Activated CD8-positive, alpha-beta T cell treated with anti-CD3 and anti-CD28 coated beads for 36 hours (primary cell): Measurements from ENCODE around the gene CORO6. TPM values are rescaled to one million over a fixed set of nuclear protein-coding genes. Genes with fewer than 3 reads are reported as not detected.
A peak's percentile ranks its signal among the peaks of the same experiment; 100 is the strongest.

ENCODE experiments used
- ATAC-seq: fragments of 200-7000 bp; cut with Tn5 transposase; one replicate; pipeline ENCODE4 v1.10.0; 2021; ENCODE audit warnings: mild to moderate bottlenecking, moderate library complexity
- CTCF ChIA-PET: fragments of 350-600 bp; sonication (Branson Sonifier 250); formaldehyde crosslinking; loops from one replicate; lab custom pipeline; 2021; ENCODE audit warnings: antibody characterized with exemption; lab: Charles Lee
- POLR2A ChIA-PET: fragments of 350-600 bp; sonication (Branson Sonifier 250); formaldehyde crosslinking; loops from one replicate; lab custom pipeline; 2021; ENCODE audit warnings: antibody characterized with exemption; lab: Charles Lee
- DNase-seq: peaks from one replicate; pipeline ENCODE4 v3.0.0-alpha.2; 2020
- H3K27ac Mint-ChIP-seq: one replicate; pipeline ENCODE4 v1.8.0; 2021; ENCODE audit warnings: mild to moderate bottlenecking, mixed read lengths
- H3K27me3 Mint-ChIP-seq: one replicate; pipeline ENCODE4 v1.8.0; 2021; ENCODE audit warnings: mixed read lengths
- H3K36me3 Mint-ChIP-seq: one replicate; pipeline ENCODE4 v1.8.0; 2021; ENCODE audit warnings: low read depth, mixed read lengths
- H3K4me1 Mint-ChIP-seq: one replicate; pipeline ENCODE4 v1.8.0; 2021; ENCODE audit warnings: low read depth, mixed read lengths
- H3K4me3 Mint-ChIP-seq: one replicate; pipeline ENCODE4 v1.8.0; 2021; ENCODE audit warnings: mild to moderate bottlenecking, moderate library complexity, mixed read lengths
- H3K9me3 Mint-ChIP-seq: one replicate; pipeline ENCODE4 v1.8.0; 2021; ENCODE audit warnings: mixed read lengths
- intact Hi-C: fragments of 100-400 bp; cut with micrococcal nuclease; formaldehyde crosslinking; loops from one replicate; pipeline ENCODE4 v1.10.0; 2022
- total RNA-seq, 2 experiments: library from RNA; stranded (reverse); gene quantifications; one replicate each; pipeline ENCODE4 v1.2.3, GENCODE V29; 2021
- TF ChIP-seq, protein P1 (sequence below): fragments of 200-600 bp; IDR thresholded peaks from one replicate; pipeline ENCODE4 v1.8.0; 2022; ENCODE audit warnings: antibody characterized with exemption, mild to moderate bottlenecking

CORO6 gene
- total RNA-seq, 2 experiments from 2014 or later: 11.6 to 13.0 TPM

GRCh38 chr17:29617481-29618271 is 5.0 kb downstream of the CORO6 start:
- Mint-ChIP-seq H3K36me3 (no peaks in the 10 kb centered on the region), H3K4me1 (peaks cover 41% of the 10 kb centered on the region), H3K27me3 (peaks cover 2% of the 10 kb centered on the region), H3K27ac (peak overlapping the region; percentile 88), H3K9me3 (no peaks in the 10 kb centered on the region), H3K4me3 (peak overlapping the region; percentile 84)
- ATAC-seq (peak; percentile 34), DNase-seq (peak; percentile 92)
- TF ChIP-seq, protein P1, sequence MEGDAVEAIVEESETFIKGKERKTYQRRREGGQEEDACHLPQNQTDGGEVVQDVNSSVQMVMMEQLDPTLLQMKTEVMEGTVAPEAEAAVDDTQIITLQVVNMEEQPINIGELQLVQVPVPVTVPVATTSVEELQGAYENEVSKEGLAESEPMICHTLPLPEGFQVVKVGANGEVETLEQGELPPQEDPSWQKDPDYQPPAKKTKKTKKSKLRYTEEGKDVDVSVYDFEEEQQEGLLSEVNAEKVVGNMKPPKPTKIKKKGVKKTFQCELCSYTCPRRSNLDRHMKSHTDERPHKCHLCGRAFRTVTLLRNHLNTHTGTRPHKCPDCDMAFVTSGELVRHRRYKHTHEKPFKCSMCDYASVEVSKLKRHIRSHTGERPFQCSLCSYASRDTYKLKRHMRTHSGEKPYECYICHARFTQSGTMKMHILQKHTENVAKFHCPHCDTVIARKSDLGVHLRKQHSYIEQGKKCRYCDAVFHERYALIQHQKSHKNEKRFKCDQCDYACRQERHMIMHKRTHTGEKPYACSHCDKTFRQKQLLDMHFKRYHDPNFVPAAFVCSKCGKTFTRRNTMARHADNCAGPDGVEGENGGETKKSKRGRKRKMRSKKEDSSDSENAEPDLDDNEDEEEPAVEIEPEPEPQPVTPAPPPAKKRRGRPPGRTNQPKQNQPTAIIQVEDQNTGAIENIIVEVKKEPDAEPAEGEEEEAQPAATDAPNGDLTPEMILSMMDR: peak; percentile 38
- CTCF ChIA-PET: interaction anchor here (0.6 to 8.5 kb wide), 46 partner anchors 9 to 940 kb away, joined by 3 to 172 read pairs (median 5); partner anchors contain the start of genes ABHD15, ANKRD13B, GIT1 and SSH2
- POLR2A ChIA-PET: interaction anchor here (0.7 to 4.2 kb wide), 28 partner anchors 9 to 469 kb away, joined by 3 to 32 read pairs (median 5); partner anchors contain the start of genes ABHD15, ANKRD13B and TP53I13
- intact Hi-C loops: loop anchor here (5.0 kb wide), 1 partner anchor 35 kb away; no protein-coding TSS in a partner anchor

- TF ChIP-seq, protein P1: peak; percentile 66
- Mint-ChIP-seq H3K27ac (peak overlapping the region; percentile 88), H3K4me1 (peaks cover 40% of the 10 kb centered on the region), H3K36me3 (no peaks in the 10 kb centered on the region), H3K4me3 (peak overlapping the region; percentile 84), H3K9me3 (no peaks in the 10 kb centered on the region), H3K27me3 (peaks cover 2% of the 10 kb centered on the region)
- peak; percentile 77 for ATAC-seq
- intact Hi-C loops: loop anchor here (5.0 kb wide), 1 partner anchor 35 kb away; no protein-coding TSS in a partner anchor
- ChIA-PET CTCF (interaction anchor here (0.6 to 8.5 kb wide), 40 partner anchors 8 to 876 kb away, joined by 3 to 172 read pairs (median 6); partner anchors contain the start of genes ABHD15, ANKRD13B, GIT1 and SSH2), POLR2A (interaction anchor here (1.0 to 4.2 kb wide), 27 partner anchors 10 to 469 kb away, joined by 3 to 32 read pairs (median 6); partner anchors contain the start of genes ABHD15, ANKRD13B and TP53I13)
- peak; percentile 97 for DNase-seq
These were observed 5.6 kb downstream of the CORO6 start for GRCh38 chr17:29617125-29617480.

DNA sequence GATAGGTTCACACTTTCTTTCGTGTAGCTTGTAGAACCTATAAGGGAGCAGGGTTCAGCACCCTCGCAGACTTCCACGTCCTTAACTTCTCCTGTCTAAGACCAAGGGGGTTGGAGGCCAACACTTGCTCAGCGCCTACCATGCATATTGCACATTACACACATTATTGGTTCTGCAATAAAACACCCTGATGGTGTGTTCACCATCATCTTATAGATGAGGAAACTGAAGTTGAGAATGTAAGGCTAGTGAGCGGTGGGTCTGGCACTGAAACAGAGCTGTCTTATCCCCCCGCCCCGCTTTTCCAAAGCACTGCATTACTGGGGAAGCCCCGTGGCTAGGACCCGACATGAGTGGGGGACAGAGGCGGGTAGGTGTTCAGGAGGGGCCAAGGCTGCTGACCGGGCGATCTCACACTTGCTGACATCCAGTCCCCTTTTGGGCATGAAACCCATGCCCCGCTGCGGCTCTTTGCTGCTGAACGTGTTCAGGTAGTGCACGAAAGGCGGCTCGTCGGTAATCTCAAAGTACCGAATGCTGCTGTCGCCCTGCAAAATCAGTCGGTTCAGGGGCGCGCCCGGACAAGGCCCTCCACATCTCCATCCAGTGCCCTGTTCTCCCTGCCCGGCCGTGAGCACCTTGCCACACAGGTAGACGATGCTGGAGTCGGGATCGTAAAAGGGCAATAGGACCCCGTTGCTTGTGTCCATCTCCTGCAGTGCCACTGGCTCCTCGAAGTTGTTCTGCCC is 6.2 kb downstream of the CORO6 start:
- Mint-ChIP-seq H3K27me3 (peaks cover 2% of the 10 kb centered on the region), H3K4me3 (peak overlapping the region; percentile 84), H3K4me1 (peaks cover 35% of the 10 kb centered on the region), H3K9me3 (no peaks in the 10 kb centered on the region), H3K27ac (no peak overlapping the region), H3K36me3 (no peaks in the 10 kb centered on the region)
- ATAC-seq: no peak
- DNase-seq: no peak
- TF ChIP-seq, protein P1: no peak
- intact Hi-C loops: loop anchor here (5.0 kb wide), 1 partner anchor 34 kb away; no protein-coding TSS in a partner anchor
- ChIA-PET POLR2A (interaction anchor here (1.0 to 4.2 kb wide), 24 partner anchors 8 to 470 kb away, joined by 3 to 32 read pairs (median 6); partner anchors contain the start of genes ANKRD13B and TP53I13), CTCF (interaction anchor here (0.7 to 8.5 kb wide), 34 partner anchors 8 to 468 kb away, joined by 3 to 172 read pairs (median 6); partner anchors contain the start of genes ABHD15, ANKRD13B, GIT1 and SSH2)

DNA sequence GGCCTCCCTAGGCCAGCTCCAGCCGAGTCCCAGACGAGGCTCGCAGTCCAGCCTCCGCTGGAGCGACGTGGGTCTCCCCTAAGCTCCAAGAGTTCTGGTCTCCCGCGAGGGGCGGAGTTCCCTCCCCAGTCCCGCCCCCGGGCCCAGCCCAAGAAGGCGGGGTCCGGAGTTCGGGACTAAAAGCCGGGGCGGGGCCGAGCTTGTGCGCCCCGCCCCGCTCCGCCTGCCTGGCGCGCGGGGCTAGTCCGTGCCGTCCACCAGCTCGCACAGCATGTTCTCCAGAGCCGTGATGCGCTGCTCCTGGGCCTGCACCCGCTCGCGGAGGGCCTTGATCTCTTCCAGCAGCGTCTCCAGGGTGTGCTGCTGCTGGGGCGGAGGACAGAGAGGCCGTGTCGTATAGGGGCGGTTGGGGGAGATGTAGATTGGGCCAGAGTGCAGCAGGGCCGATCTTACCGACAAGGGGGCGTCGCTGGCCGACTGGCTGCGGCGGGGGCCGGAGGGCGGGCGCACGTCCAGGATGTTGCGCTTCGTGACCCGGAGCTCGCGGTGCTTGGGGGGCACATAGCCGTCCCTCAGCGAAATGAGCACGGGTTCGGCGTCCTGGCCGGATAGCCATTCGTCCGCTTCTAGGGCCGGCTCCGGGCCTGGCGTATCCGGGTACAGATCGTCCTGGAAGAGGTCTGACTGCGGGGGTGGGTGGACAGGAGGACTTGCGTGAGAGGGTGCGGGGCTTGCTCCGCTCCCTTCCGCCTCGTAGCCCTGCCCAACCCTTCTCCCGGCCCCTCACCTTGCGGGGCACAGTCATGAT is 7.0 kb downstream of the CORO6 start:
- DNase-seq: peak; percentile 87
- TF ChIP-seq, protein P1: no peak
- no peaks in the 10 kb centered on the region for H3K9me3 Mint-ChIP-seq
- H3K4me1 Mint-ChIP-seq: peaks cover 35% of the 10 kb centered on the region
- peak; percentile 58 for ATAC-seq
- CTCF ChIA-PET: interaction anchor here (0.9 to 8.5 kb wide), 17 partner anchors 9 to 467 kb away, joined by 3 to 172 read pairs (median 8); partner anchors contain the start of genes ABHD15, ANKRD13B, GIT1 and SSH2
- intact Hi-C loops: loop anchor here (5.0 kb wide), 1 partner anchor 33 kb away; no protein-coding TSS in a partner anchor
- peak overlapping the region; percentile 84 for H3K4me3 Mint-ChIP-seq
- POLR2A ChIA-PET: interaction anchor here (0.9 to 4.2 kb wide), 10 partner anchors 9 to 471 kb away, joined by 3 to 32 read pairs (median 3); partner anchors contain the start of gene ANKRD13B
- peaks cover 2% of the 10 kb centered on the region for H3K27me3 Mint-ChIP-seq
- H3K27ac Mint-ChIP-seq: peak overlapping the region; percentile 67
- no peaks in the 10 kb centered on the region for H3K36me3 Mint-ChIP-seq
